Neural crest cell (in vitro differentiated cells): ENCODE results near the gene SLC7A8. TPM values are rescaled to one million over a fixed set of nuclear protein-coding genes. Genes with fewer than 3 reads are reported as not detected.

ENCODE experiments used
- DNase-seq: peaks from one replicate; pipeline ENCODE4 v3.0.0; 2021; ENCODE audit warnings: low read depth, mixed read lengths, low spot score
- H3K27ac Mint-ChIP-seq: one replicate; pipeline ENCODE4 v1.8.0; 2021; ENCODE audit warnings: mild to moderate bottlenecking, mixed read lengths; ENCODE audit not compliant: unreplicated experiment
- H3K27me3 Mint-ChIP-seq: 2 replicates; pipeline ENCODE4 v1.8.0; 2021; ENCODE audit warnings: low read depth, mild to moderate bottlenecking, mixed read lengths
- H3K36me3 Mint-ChIP-seq: 2 replicates; pipeline ENCODE4 v1.8.0; 2021; ENCODE audit warnings: low read depth, mild to moderate bottlenecking, mixed read lengths
- H3K4me1 Mint-ChIP-seq: 2 replicates; pipeline ENCODE4 v1.8.0; 2021; ENCODE audit warnings: mixed read lengths
- H3K4me3 Mint-ChIP-seq: one replicate; pipeline ENCODE4 v1.8.0; 2021; ENCODE audit warnings: mild to moderate bottlenecking, mixed read lengths
- H3K9me3 Mint-ChIP-seq: 2 replicates; pipeline ENCODE4 v1.8.0; 2021; ENCODE audit warnings: mixed read lengths
- total RNA-seq: library from RNA; stranded (reverse); gene quantifications from 2 replicates; pipeline ENCODE4 v1.2.1, GENCODE V29; 2021
- TF ChIP-seq, protein P1 (sequence below): fragments of 200-600 bp; sonication (generic); conservative IDR thresholded peaks from 2 replicates; pipeline ENCODE4 v1.5.0; 2021; ENCODE audit warnings: antibody characterized with exemption, mild to moderate bottlenecking

SLC7A8 gene
- total RNA-seq, 1 donor from 2014 or later = 9.4 TPM

DNA sequence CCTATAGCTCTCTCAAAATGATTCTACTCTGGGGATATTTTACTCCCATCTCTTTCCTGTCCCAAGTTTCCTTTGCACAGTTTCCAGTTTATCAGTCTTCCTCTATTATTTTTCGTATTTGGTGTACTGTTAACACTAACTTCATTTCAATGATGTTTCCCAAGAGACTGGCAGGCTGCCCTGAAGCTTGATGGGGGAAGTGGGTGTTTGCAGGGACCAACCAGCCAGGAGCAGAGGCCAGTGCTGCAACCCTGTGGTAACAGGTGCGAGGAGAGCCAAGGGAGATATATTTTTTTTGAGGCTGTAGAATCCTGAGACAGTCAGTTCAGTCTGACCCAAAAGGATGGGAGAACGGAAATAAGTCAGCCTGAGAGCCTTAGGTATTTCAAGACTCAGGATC, 52.6 kb downstream of the SLC7A8 start:
- Mint-ChIP-seq H3K27ac (no peak overlapping the region), H3K4me3 (no peak overlapping the region), H3K4me1 (peaks cover 3% of the 10 kb centered on the region), H3K27me3 (peaks cover 2% of the 10 kb centered on the region), H3K9me3 (no peaks in the 10 kb centered on the region), H3K36me3 (no peaks in the 10 kb centered on the region)
- TF ChIP-seq, protein P1, sequence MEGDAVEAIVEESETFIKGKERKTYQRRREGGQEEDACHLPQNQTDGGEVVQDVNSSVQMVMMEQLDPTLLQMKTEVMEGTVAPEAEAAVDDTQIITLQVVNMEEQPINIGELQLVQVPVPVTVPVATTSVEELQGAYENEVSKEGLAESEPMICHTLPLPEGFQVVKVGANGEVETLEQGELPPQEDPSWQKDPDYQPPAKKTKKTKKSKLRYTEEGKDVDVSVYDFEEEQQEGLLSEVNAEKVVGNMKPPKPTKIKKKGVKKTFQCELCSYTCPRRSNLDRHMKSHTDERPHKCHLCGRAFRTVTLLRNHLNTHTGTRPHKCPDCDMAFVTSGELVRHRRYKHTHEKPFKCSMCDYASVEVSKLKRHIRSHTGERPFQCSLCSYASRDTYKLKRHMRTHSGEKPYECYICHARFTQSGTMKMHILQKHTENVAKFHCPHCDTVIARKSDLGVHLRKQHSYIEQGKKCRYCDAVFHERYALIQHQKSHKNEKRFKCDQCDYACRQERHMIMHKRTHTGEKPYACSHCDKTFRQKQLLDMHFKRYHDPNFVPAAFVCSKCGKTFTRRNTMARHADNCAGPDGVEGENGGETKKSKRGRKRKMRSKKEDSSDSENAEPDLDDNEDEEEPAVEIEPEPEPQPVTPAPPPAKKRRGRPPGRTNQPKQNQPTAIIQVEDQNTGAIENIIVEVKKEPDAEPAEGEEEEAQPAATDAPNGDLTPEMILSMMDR = no peak
- DNase-seq = no peak

- Mint-ChIP-seq H3K4me1 (peaks cover 4% of the 10 kb centered on the region), H3K36me3 (no peaks in the 10 kb centered on the region), H3K27ac (no peak overlapping the region), H3K9me3 (no peaks in the 10 kb centered on the region), H3K27me3 (peaks cover 2% of the 10 kb centered on the region), H3K4me3 (no peak overlapping the region)
- TF ChIP-seq, protein P1 = no peak
- DNase-seq = no peak
Measured at GRCh38 chr14:23129759-23130316, 53.6 kb downstream of the SLC7A8 start.

GRCh38 chr14:23128969-23129758, 54.3 kb downstream of the SLC7A8 start:
- Mint-ChIP-seq H3K9me3 (no peaks in the 10 kb centered on the region), H3K4me1 (peaks cover 4% of the 10 kb centered on the region), H3K36me3 (no peaks in the 10 kb centered on the region), H3K4me3 (no peak overlapping the region), H3K27ac (no peak overlapping the region), H3K27me3 (peaks cover 2% of the 10 kb centered on the region)
- DNase-seq = no peak
- TF ChIP-seq, protein P1 = no peak

DNA sequence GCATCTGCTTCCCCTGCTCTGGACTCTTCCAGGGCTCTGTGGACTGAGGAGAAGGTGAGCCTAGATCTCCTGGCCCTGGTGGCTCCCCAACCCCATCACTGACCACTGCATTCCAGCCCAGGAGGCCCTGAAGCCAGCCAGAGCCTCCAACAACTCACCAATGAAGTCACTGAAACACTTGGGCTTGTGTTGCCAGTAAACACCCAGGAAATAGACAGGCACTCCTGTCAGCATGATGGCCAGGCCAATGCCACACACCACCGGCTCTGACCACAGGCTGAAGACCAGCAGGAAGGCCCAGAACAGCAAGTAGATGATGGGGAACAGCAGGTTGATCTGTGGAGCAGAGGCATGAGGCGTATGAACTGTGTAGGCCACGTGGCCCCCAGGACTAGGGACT, 55.6 kb downstream of the SLC7A8 start:
- Mint-ChIP-seq H3K4me1 (peaks cover 4% of the 10 kb centered on the region), H3K9me3 (no peaks in the 10 kb centered on the region), H3K4me3 (no peak overlapping the region), H3K27me3 (peaks cover 2% of the 10 kb centered on the region), H3K36me3 (no peaks in the 10 kb centered on the region), H3K27ac (no peak overlapping the region)
- TF ChIP-seq, protein P1 = no peak
- DNase-seq = no peak

DNA sequence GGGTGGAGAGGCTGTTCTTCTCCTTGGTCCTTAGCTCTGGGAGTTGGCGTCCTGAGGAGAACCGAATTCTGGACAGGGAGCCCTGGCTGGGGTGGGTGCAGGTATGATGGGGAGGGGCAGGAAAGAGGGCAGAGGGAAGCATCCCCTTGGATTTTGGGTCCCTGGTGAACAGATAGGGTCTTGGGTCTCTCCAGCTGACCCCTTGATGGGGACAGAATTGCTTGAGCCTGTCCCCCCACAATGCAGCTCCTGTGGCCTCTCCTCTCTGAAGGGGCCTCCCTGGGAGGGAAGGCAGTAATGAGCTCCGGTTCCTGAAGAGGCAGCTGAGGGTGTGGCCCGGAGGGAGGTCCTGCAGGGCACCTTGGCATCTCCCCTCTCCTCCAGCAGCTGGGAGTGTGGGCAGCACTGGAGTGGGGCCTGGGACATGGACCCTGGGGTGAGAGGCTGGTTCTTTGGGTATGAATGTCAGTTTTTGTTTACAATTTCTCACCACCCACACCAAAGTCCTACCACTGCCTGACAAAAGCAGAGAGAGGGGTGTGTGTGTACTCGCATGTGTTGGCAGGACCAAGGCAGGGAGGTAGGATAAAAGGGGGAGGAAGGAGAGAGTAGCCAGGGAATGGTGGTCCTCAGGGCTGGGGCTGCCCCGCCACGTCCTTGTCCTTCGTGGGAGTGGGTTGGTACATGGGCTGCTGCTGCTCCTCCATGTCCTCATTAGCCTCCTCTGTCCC, 56.7 kb downstream of the SLC7A8 start:
- H3K27me3 Mint-ChIP-seq = peaks cover 2% of the 10 kb centered on the region
- TF ChIP-seq, protein P1 = no peak
- peaks cover 4% of the 10 kb centered on the region for H3K4me1 Mint-ChIP-seq

More for the DNA sequence above, 56.7 kb downstream of the SLC7A8 start:
- H3K9me3 Mint-ChIP-seq = no peaks in the 10 kb centered on the region
- H3K36me3 Mint-ChIP-seq = no peaks in the 10 kb centered on the region
- H3K4me3 Mint-ChIP-seq = no peak overlapping the region
- no peak overlapping the region for H3K27ac Mint-ChIP-seq
- DNase-seq = no peak
